ENCODE measurements around the gene TMEM245. TPM values are rescaled to one million over a fixed set of nuclear protein-coding genes. Genes with fewer than 3 reads are reported as not detected.

TMEM245 gene
- total RNA-seq, 1 experiment from 2014 or later = 34.8 TPM

- peaks cover 3 to 22% of the 10 kb centered on the region in 2 experiments; a peak in 2 of 4 replicates for H3K36me3 ChIP-seq (ENCODE audit: control insufficient read depth in 1 of 2, insufficient read depth in 2 of 2, low read length in 2 of 2)
- H3K27ac ChIP-seq (ENCODE audit: low read depth, low read length) = no peak overlapping the region
- H3K4me3 ChIP-seq (replicated peaks in 1 of 2; ENCODE audit: low read depth in 1 of 2, low read length in 2 of 2) = no peak overlapping the region
- H3K9me2 ChIP-seq (ENCODE audit: insufficient read depth) = no peaks in the 10 kb centered on the region
- ATAC-seq = no peak
- TF ChIP-seq CTCF (IDR thresholded peaks at IDR 0.05 in 2 of 3, conservative IDR thresholded peaks at IDR 0.05 in 1 of 3; ENCODE audit: borderline replicate concordance in 1 of 3, insufficient read depth in 1 of 3, low read depth in 2 of 3, low read length in 2 of 3) (no peak), TCF7L2 (IDR thresholded peaks at IDR 0.05; ENCODE audit: borderline replicate concordance, extremely low read depth, insufficient read depth, insufficient read length) (no peak), EZH2phosphoT487 (IDR thresholded peaks at IDR 0.05; ENCODE audit: borderline replicate concordance) (no peak), SP1 (IDR thresholded peaks at IDR 0.05; ENCODE audit: low read depth) (no peak), MAX (IDR thresholded peaks at IDR 0.05) (no peak)
- ChIA-PET RAD21 (ENCODE audit: low non-redundant PET in 1 of 2, low total read pairs in 2 of 2, uncharacterized antibody in 2 of 2, unreplicated experiment in 2 of 2) (no interaction called here), POLR2A (no interaction called here), CTCF (no interaction called here)
- H2AFZ ChIP-seq (ENCODE audit: low read depth, low read length, poor library complexity, severe bottlenecking) = no peak overlapping the region
- no peaks in the 10 kb centered on the region for H3K27me3 ChIP-seq (ENCODE audit: insufficient read depth, low read length)
- peaks cover 38 to 45% of the 10 kb centered on the region in 2 experiments for H3K4me1 ChIP-seq (ENCODE audit: control insufficient read depth in 1 of 2, insufficient read depth in 2 of 2, low read length in 2 of 2)
- BruUV-seq (replicated peaks) = no TSS peak
- DNase-seq (ENCODE audit: low read depth, low spot score) = no peak
- H4K20me1 ChIP-seq (ENCODE audit: insufficient read depth) = no peaks in the 10 kb centered on the region
- no peaks in the 10 kb centered on the region for H3K9me3 ChIP-seq (ENCODE audit: control insufficient read depth in 1 of 2, insufficient read depth in 1 of 2, low read depth in 1 of 2, low read length in 2 of 2)
- H3K79me2 ChIP-seq (ENCODE audit: insufficient read depth, low read length) = 0 out of 2 replicates have a peak, but pooled peaks cover 11% of the 10 kb centered on the region
- no peak overlapping the region for H3K9ac ChIP-seq (ENCODE audit: low read length)
- intact Hi-C loops (cut with micrococcal nuclease) = no loop called here
- H3K4me2 ChIP-seq (ENCODE audit: low read length) = no peak overlapping the region
Measured at GRCh38 chr9:109040571-109040970, 79.2 kb downstream of the TMEM245 start.

- H3K4me1 ChIP-seq (ENCODE audit: control insufficient read depth in 1 of 2, insufficient read depth in 2 of 2, low read length in 2 of 2) = peaks cover 47 to 56% of the 10 kb centered on the region in 2 experiments
- H4K20me1 ChIP-seq (ENCODE audit: insufficient read depth) = no peaks in the 10 kb centered on the region
- ChIA-PET CTCF (no interaction called here), RAD21 (ENCODE audit: low non-redundant PET in 1 of 2, low total read pairs in 2 of 2, uncharacterized antibody in 2 of 2, unreplicated experiment in 2 of 2) (no interaction called here), POLR2A (no interaction called here)
- no peak overlapping the region for H3K27ac ChIP-seq (ENCODE audit: low read depth, low read length)
- H2AFZ ChIP-seq (ENCODE audit: low read depth, low read length, poor library complexity, severe bottlenecking) = no peak overlapping the region
- no peak for TF ChIP-seq EGR1 (IDR thresholded peaks at IDR 0.05; ENCODE audit: low read depth)
- TF ChIP-seq FOSL1 (IDR thresholded peaks at IDR 0.05; ENCODE audit: low read depth) = no peak
- TF ChIP-seq YY1 (IDR thresholded peaks at IDR 0.05; ENCODE audit: extremely low read depth, insufficient replicate concordance, low read depth, low read length) = no peak
- no peak for TF ChIP-seq MAX (IDR thresholded peaks at IDR 0.05)
- no peak for TF ChIP-seq POLR2AphosphoS5 (IDR thresholded peaks at IDR 0.05; ENCODE audit: low read depth, low read length)
- no peak for TF ChIP-seq CBX3 (IDR thresholded peaks at IDR 0.05; ENCODE audit: low read depth)
- TF ChIP-seq CTCF (IDR thresholded peaks at IDR 0.05 in 2 of 3, conservative IDR thresholded peaks at IDR 0.05 in 1 of 3; ENCODE audit: borderline replicate concordance in 1 of 3, insufficient read depth in 1 of 3, low read depth in 2 of 3, low read length in 2 of 3) = no peak
- no peak for TF ChIP-seq CEBPB (IDR thresholded peaks at IDR 0.05; ENCODE audit: low read depth)
- TF ChIP-seq JUND (IDR thresholded peaks at IDR 0.05) = no peak
- no peak for TF ChIP-seq POLR2A (IDR thresholded peaks at IDR 0.05; ENCODE audit: borderline replicate concordance, extremely low read depth, insufficient read depth, insufficient read length)
- no peak for TF ChIP-seq ZNF274 (IDR thresholded peaks at IDR 0.05; ENCODE audit: low read depth, low read length)
- no peak for TF ChIP-seq SIN3A (IDR thresholded peaks at IDR 0.05; ENCODE audit: low read depth)
- no peak for TF ChIP-seq ZFX (IDR thresholded peaks at IDR 0.05)
- no peak for TF ChIP-seq ELF1 (IDR thresholded peaks at IDR 0.05; ENCODE audit: borderline replicate concordance, low read depth)
- TF ChIP-seq TCF7L2 (IDR thresholded peaks at IDR 0.05; ENCODE audit: borderline replicate concordance, extremely low read depth, insufficient read depth, insufficient read length) = no peak
- no peak overlapping the region for H3K4me2 ChIP-seq (ENCODE audit: low read length)
- intact Hi-C loops (cut with micrococcal nuclease) = no loop called here
- H3K9me2 ChIP-seq (ENCODE audit: insufficient read depth) = no peaks in the 10 kb centered on the region
- DNase-seq (ENCODE audit: low read depth, low spot score) (no peak), ATAC-seq (no peak)
- no peak overlapping the region for H3K4me3 ChIP-seq (replicated peaks in 1 of 2; ENCODE audit: low read depth in 1 of 2, low read length in 2 of 2)
- H3K79me2 ChIP-seq (ENCODE audit: insufficient read depth, low read length) = 0 out of 2 replicates have a peak, but pooled peaks cover 11% of the 10 kb centered on the region
- no peaks in the 10 kb centered on the region for H3K27me3 ChIP-seq (ENCODE audit: insufficient read depth, low read length)
- peaks cover 0 to 16% of the 10 kb centered on the region in 2 experiments; a peak in 1 of 4 replicates for H3K36me3 ChIP-seq (ENCODE audit: control insufficient read depth in 1 of 2, insufficient read depth in 2 of 2, low read length in 2 of 2)
- H3K9me3 ChIP-seq (ENCODE audit: control insufficient read depth in 1 of 2, insufficient read depth in 1 of 2, low read depth in 1 of 2, low read length in 2 of 2) = no peaks in the 10 kb centered on the region
- H3K9ac ChIP-seq (ENCODE audit: low read length) = no peak overlapping the region
- no TSS peak for BruUV-seq (replicated peaks)
Measured at GRCh38 chr9:109039539-109039938, 80.2 kb downstream of the TMEM245 start.
